ENCODE measurements around the gene GLI2.

DNA sequence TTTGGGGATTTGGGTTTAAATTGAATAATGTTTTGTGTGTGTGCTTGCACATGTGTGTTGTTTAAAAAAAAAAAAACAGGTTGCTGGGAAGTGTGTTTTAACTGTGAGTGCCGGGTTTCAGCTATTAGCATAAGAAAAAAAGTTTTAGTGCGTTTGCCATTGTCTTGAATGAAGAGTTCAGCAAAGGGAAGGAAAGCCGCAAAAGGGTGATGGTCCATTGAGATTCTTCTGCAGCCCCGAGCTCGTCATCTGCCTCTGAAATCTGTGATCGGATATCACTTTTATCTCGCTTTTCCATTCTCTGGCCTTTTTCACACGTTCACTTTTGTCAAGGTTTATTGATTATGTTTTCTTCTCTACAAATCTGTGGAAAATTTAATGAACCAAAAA lies 4.7 kb downstream of the GLI2 start:
- TF ChIP-seq, protein P1, sequence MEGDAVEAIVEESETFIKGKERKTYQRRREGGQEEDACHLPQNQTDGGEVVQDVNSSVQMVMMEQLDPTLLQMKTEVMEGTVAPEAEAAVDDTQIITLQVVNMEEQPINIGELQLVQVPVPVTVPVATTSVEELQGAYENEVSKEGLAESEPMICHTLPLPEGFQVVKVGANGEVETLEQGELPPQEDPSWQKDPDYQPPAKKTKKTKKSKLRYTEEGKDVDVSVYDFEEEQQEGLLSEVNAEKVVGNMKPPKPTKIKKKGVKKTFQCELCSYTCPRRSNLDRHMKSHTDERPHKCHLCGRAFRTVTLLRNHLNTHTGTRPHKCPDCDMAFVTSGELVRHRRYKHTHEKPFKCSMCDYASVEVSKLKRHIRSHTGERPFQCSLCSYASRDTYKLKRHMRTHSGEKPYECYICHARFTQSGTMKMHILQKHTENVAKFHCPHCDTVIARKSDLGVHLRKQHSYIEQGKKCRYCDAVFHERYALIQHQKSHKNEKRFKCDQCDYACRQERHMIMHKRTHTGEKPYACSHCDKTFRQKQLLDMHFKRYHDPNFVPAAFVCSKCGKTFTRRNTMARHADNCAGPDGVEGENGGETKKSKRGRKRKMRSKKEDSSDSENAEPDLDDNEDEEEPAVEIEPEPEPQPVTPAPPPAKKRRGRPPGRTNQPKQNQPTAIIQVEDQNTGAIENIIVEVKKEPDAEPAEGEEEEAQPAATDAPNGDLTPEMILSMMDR (conservative IDR thresholded peaks at IDR 0.05; ENCODE audit: low read length), result no peak
- TF ChIP-seq EZH2phosphoT487 (IDR thresholded peaks at IDR 0.05; ENCODE audit: borderline replicate concordance, low read depth, low read length), result no peak
